ENCODE results near the gene DHRS11.

Gene DHRS11

GRCh38 chr17:36576793-36577192 lies 14.9 kb upstream of the DHRS11 start:
- peak; percentile 29 to 43 for DNase-seq (ENCODE audit: low spot score in 2 of 2)
- no peaks in the 10 kb centered on the region for H3K27me3 ChIP-seq (ENCODE audit: low read depth)
- peaks cover 40% of the 10 kb centered on the region for H3K36me3 ChIP-seq (replicated peaks)
- in situ Hi-C loops (cut with MboI; ENCODE audit: low sequenced_read_pairs) = no loop called here
- H3K4me3 ChIP-seq = no peak overlapping the region
- peaks cover 28% of the 10 kb centered on the region for H3K4me1 ChIP-seq
- no peaks in the 10 kb centered on the region for H3K9me3 ChIP-seq

- peak in 1 of 2 experiments; percentile 44 for DNase-seq (ENCODE audit: low spot score in 2 of 2)
- in situ Hi-C loops (cut with MboI; ENCODE audit: low sequenced_read_pairs) = no loop called here
- Histone ChIP-seq H3K27me3 (ENCODE audit: low read depth) (no peaks in the 10 kb centered on the region), H3K4me1 (peaks cover 28% of the 10 kb centered on the region), H3K36me3 (replicated peaks) (peaks cover 51% of the 10 kb centered on the region), H3K9me3 (no peaks in the 10 kb centered on the region), H3K4me3 (no peak overlapping the region)
Measured at GRCh38 chr17:36578671-36579070, 13.0 kb upstream of the DHRS11 start.

DNA sequence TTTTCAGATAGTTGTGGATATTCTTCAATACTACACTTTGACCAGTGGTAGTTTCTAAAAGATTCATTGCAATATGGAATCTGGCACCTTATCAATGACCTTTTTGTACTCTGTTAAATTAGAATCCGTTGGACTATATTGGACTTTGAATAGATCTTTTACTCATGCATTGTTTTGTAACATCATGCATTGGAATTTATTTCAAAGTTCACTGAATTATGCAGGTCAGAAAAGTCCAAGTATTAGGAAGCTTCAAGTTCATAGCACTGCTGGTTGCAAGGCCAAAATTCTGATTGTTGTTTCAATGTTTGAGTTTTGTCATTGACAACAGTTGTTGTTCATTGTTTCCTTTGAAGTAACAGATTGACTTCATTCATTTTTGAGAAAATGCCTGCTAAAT lies 7.9 kb upstream of the DHRS11 start:
- Histone ChIP-seq H3K4me3 (no peak overlapping the region), H3K4me1 (peaks cover 5% of the 10 kb centered on the region), H3K27me3 (ENCODE audit: low read depth) (no peaks in the 10 kb centered on the region), H3K36me3 (replicated peaks) (peaks cover 67% of the 10 kb centered on the region), H3K9me3 (no peaks in the 10 kb centered on the region)
- DNase-seq (ENCODE audit: low spot score in 2 of 2) = no peak
- in situ Hi-C loops (cut with MboI; ENCODE audit: low sequenced_read_pairs) = no loop called here

DNA sequence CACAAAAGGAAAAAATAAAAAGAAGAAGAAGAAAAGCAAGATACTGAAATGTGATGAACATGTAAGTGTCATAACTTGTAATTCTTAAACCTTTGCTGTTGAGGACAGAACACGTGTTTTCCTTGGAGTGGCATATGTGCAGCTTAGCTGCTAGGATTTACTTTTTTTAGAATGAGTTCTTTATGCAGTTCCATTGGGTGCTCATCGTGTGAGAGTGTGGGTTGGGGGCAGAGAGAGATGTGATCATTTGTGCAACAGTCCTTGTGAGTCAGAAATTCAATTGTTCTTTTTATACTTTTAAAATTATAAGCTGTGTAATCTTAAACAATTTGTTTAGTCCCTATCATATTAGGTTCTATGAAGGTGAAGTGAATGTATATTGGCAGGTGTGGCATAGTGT lies 5.5 kb upstream of the DHRS11 start:
- Histone ChIP-seq H3K4me3 (no peak overlapping the region), H3K9me3 (no peaks in the 10 kb centered on the region), H3K4me1 (no peaks in the 10 kb centered on the region), H3K36me3 (replicated peaks) (peaks cover 53% of the 10 kb centered on the region), H3K27me3 (ENCODE audit: low read depth) (no peaks in the 10 kb centered on the region)
- in situ Hi-C loops (cut with MboI; ENCODE audit: low sequenced_read_pairs) = no loop called here
- DNase-seq (ENCODE audit: low spot score in 2 of 2) = no peak

GRCh38 chr17:36590082-36590481 lies 1.6 kb upstream of the DHRS11 start:
- DNase-seq (ENCODE audit: low spot score in 2 of 2) = no peak
- in situ Hi-C loops (cut with MboI; ENCODE audit: low sequenced_read_pairs) = no loop called here

DNA sequence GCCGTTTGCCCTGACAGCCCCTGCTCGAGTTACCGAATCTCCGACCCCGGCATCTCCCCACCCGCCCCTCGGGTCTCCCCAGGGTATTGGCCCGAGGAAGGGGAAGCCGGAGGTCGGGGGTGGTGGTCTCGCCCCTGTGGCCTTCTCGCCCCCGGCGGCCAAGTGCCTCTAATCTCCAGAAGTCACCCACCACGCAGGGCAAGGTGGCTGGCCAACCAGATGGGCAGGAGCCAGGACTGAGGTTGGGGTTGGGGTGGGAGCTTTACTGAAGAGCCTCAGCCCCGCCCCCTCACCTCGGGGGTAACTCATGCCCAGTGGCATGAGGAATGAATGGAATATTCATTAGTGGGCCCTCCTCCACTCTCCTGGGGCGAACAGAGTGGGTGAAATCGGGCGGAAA lies 637 bp downstream of the DHRS11 start:
- Histone ChIP-seq H3K36me3 (replicated peaks) (peaks cover 13% of the 10 kb centered on the region), H3K4me1 (no peaks in the 10 kb centered on the region; the same call in none of the 2 replicates), H3K9me3 (no peaks in the 10 kb centered on the region), H3K27me3 (ENCODE audit: low read depth) (no peaks in the 10 kb centered on the region), H3K4me3 (peak overlapping the region; percentile 55)
- peak in 1 of 2 experiments; percentile 62 for DNase-seq (ENCODE audit: low spot score in 2 of 2)
- in situ Hi-C loops (cut with MboI; ENCODE audit: low sequenced_read_pairs) = no loop called here

More at GRCh38 chr17:36590082-36590481, 1.6 kb upstream of the DHRS11 start:
- H3K27me3 ChIP-seq (ENCODE audit: low read depth) = no peaks in the 10 kb centered on the region
- peaks cover 31% of the 10 kb centered on the region for H3K36me3 ChIP-seq (replicated peaks)
- H3K4me1 ChIP-seq = no peaks in the 10 kb centered on the region; the same call in none of the 2 replicates
- H3K4me3 ChIP-seq = no peak overlapping the region
- H3K9me3 ChIP-seq = no peaks in the 10 kb centered on the region

GRCh38 chr17:36592716-36593321 lies 1.1 kb downstream of the DHRS11 start:
- in situ Hi-C loops (cut with MboI; ENCODE audit: low sequenced_read_pairs) = no loop called here
- no peaks in the 10 kb centered on the region for H3K9me3 ChIP-seq
- peaks cover 11% of the 10 kb centered on the region for H3K36me3 ChIP-seq (replicated peaks)
- no peaks in the 10 kb centered on the region; the same call in none of the 2 replicates for H3K4me1 ChIP-seq
- DNase-seq (ENCODE audit: low spot score in 2 of 2) = no peak
- no peaks in the 10 kb centered on the region for H3K27me3 ChIP-seq (ENCODE audit: low read depth)
- peak overlapping the region; percentile 55 for H3K4me3 ChIP-seq

- no peak overlapping the region for H3K4me3 ChIP-seq
- H3K4me1 ChIP-seq = no peaks in the 10 kb centered on the region; the same call in none of the 2 replicates
- H3K9me3 ChIP-seq = no peaks in the 10 kb centered on the region
- no peaks in the 10 kb centered on the region for H3K27me3 ChIP-seq (ENCODE audit: low read depth)
- no peak for DNase-seq (ENCODE audit: low spot score in 2 of 2)
- in situ Hi-C loops (cut with MboI; ENCODE audit: low sequenced_read_pairs) = no loop called here
- peaks cover 6% of the 10 kb centered on the region; the same call in 1 of the 2 replicates for H3K36me3 ChIP-seq (replicated peaks)
Measured at GRCh38 chr17:36593656-36594316, 2.1 kb downstream of the DHRS11 start.

- peaks cover 2% of the 10 kb centered on the region; the same call in 1 of the 2 replicates for H3K36me3 ChIP-seq (replicated peaks)
- no peak for DNase-seq (ENCODE audit: low spot score in 2 of 2)
- no peak overlapping the region for H3K4me3 ChIP-seq
- in situ Hi-C loops (cut with MboI; ENCODE audit: low sequenced_read_pairs) = no loop called here
- H3K9me3 ChIP-seq = no peaks in the 10 kb centered on the region
- H3K4me1 ChIP-seq = no peaks in the 10 kb centered on the region; the same call in none of the 2 replicates
- H3K27me3 ChIP-seq (ENCODE audit: low read depth) = no peaks in the 10 kb centered on the region
Measured at GRCh38 chr17:36594626-36595401, 3.1 kb downstream of the DHRS11 start.

DNA sequence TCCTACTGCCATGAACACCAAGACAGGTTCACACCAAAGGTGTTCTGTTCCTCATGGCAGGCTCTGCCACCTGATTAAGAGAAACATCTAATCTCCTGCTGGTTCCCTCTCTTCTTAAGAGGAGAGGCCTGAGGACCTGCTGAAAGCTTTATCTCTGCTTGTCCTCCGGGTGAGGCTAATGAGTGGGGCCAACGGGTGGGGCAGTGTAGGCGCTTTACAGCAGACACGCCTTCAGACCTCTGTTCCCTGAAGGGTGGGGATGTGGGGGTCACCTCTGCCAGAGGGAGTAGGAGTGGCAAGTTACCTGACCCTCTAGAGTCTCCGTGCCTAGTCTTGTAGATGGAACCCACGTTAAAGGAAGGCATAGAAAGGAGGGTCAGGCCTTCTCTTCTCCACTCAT lies 5.5 kb downstream of the DHRS11 start:
- H3K27me3 ChIP-seq (ENCODE audit: low read depth) = no peaks in the 10 kb centered on the region
- H3K9me3 ChIP-seq = no peaks in the 10 kb centered on the region
- H3K36me3 ChIP-seq (replicated peaks) = peaks cover 2% of the 10 kb centered on the region; the same call in 1 of the 2 replicates
- no peak overlapping the region for H3K4me3 ChIP-seq
- DNase-seq (ENCODE audit: low spot score in 2 of 2) = no peak
- in situ Hi-C loops (cut with MboI; ENCODE audit: low sequenced_read_pairs) = no loop called here
- peaks cover 6% of the 10 kb centered on the region for H3K4me1 ChIP-seq

- no peak overlapping the region for H3K4me3 ChIP-seq
- no peaks in the 10 kb centered on the region for H3K27me3 ChIP-seq (ENCODE audit: low read depth)
- peaks cover 2% of the 10 kb centered on the region; the same call in 1 of the 2 replicates for H3K36me3 ChIP-seq (replicated peaks)
- H3K9me3 ChIP-seq = no peaks in the 10 kb centered on the region
- H3K4me1 ChIP-seq = peaks cover 6% of the 10 kb centered on the region
- no peak for DNase-seq (ENCODE audit: low spot score in 2 of 2)
- in situ Hi-C loops (cut with MboI; ENCODE audit: low sequenced_read_pairs) = no loop called here
Measured at GRCh38 chr17:36597866-36598777, 6.4 kb downstream of the DHRS11 start.

DNA sequence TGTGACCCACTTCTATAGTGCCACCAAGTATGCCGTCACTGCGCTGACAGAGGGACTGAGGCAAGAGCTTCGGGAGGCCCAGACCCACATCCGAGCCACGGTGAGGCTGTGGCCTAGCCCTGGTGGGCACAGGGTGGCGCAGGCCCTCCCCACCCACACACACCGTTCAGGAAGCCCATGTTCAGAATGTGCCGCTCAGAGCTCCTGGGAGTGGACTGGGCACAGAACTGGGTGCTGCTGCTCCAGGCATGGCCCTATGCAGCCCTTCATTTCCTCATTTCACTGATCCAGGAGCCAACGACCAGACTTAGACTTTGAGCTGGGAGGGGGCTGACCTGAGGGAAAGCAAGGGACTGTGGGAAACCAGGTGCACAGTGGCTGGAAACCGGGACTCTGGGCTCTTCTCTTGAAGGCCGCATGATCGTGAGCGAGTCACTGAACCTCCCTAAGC lies 7.3 kb downstream of the DHRS11 start:
- no peak for DNase-seq (ENCODE audit: low spot score in 2 of 2)
- peaks cover 3% of the 10 kb centered on the region; the same call in 1 of the 2 replicates for H3K36me3 ChIP-seq (replicated peaks)
- in situ Hi-C loops (cut with MboI; ENCODE audit: low sequenced_read_pairs) = no loop called here
- no peak overlapping the region for H3K4me3 ChIP-seq
- no peaks in the 10 kb centered on the region for H3K9me3 ChIP-seq
- peaks cover 14% of the 10 kb centered on the region for H3K4me1 ChIP-seq
- H3K27me3 ChIP-seq (ENCODE audit: low read depth) = no peaks in the 10 kb centered on the region

Measured in HAP-1 (cell line).